ENCODE measurements around the gene SNX9.

Gene SNX9

DNA sequence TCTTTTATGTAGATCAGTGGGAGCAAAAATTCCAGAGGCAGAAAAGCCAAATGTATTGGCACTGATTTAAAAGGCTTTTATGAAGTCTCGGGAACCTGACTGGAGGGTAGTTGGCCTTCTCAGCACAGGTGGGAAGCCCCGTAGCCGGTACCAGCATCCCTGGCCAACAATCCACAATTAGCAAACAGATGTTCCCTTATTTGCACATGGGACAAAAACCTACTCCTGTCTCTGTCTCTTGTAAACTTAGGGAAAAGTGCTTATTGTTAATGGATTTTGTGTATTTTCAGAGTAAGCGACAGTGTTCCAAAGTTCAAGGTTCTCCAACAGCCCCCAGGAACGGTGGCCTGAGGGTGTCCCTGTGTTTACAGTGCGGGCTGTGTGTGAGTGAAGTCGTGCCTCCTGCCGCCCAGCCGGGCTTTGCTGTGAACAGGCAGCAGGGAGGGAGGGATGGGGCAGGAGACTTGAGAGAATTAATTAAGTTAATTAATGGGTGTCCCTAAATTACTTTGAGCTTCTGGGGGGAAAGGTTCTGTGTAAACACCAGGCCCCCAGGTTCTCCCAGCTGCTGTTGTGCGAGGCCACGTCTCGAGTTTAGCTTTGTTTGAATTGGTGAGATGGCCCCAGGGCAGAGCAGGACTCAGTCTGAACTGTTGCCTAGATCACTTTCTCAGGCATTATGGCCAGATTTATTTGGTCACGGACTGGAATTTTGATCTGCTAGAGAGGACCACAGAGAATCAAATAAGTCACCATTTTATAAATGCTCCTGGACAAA, 162.5 kb downstream of the SNX9 start:
- no peak overlapping the region for H3K27ac ChIP-seq
- DNase-seq (ENCODE audit: low read depth, low spot score), result no peak

DNA sequence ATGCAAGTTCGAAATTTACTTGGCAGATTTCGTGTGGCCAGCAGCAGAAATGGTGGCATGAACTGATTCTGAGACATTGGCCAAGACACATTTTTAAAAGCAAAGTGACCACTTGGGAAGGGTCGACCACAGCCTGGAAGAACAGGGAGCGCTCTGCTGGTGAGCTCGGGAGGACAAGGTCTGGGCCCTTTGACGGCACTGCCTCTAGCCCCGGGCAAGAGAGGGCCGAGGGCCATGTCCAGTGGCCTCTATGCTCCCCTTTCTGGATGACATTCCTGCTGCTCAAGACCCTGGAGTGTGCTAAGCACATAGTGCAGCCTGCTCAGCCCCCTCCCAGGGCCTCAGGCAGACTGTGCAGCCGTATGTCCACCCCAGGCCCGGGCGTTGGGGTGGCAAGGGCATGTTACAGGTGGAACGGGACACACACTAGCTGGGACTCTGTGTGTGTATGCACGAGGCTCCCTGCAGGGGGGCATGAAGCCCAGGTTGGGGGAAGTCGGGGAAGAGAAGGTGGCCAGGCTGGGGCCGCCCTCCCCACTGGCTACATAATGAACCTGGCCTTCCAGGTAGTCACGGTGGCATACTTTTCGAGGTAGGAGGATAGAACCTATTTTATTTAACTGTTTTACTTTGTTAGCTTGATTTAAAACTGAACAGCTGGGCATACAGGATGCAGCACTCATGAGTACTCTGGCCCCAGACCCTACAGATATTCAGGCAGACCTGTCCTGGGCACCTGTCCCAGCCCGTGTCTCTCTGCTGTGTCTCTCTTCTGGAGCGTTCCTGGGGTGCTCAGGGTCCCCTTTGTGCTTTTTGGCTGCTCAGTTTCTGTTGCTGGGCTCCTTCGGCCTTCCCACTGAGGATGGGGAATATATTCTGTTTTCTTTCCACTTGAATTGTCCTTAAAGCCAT, 165.0 kb downstream of the SNX9 start:
- no peak for DNase-seq (ENCODE audit: low read depth, low spot score)
- no peak overlapping the region for H3K27ac ChIP-seq

DNA sequence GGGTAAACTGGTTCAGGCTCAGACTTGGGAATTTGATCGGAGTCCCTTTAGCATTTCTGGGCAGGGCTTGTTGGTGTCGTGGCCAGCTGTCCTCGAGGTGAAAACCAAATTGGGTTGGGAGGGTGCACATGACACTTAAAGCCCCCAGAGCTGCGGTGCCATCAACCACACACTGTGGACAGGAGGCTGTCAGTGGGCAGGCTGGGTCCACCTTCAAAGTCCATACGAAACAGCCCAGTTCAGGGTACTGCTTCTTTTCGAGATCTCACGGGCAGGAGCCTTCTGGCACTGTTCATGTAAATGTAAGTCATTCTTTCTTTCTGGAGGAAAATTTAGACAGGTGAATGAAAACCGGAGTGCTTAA, 165.6 kb downstream of the SNX9 start:
- H3K27ac ChIP-seq, result no peak overlapping the region
- no peak for DNase-seq (ENCODE audit: low read depth, low spot score)

DNA sequence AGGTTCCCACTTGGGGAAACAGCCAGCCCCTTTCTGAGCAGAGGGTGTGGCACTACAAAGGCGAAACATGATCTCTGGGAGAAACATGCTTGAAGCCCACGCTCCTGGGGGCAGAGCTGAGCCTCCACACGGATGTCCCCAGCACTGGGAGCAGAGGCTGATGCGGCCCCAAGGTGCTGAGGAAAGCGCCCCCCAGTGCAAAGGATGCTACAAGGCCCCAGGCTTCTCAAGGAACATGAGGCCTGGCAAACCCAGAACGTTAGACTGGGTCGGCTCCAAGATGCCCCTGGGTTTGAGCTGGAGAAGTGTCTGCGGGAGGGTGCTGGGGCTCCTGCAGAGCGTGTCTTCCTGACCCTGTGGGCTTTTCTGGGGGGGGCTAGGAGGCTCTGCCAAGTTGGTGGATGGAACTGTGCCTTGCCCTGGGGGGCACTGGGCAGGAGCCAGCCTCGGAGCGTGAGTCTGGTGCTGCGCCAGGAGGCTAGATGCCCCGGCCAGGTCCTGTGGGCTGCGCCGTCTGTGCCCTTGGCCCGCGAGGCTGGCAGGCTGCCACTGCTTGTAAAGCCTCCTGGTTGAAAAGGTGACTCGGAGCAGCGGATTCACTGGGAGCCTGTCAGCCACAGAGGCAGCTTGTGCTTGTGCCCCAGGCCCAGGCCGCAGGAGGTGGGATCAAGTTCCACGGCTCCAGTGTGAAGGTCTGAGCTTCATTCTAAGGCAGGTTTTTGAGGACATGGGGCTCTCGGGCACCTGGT, 166.7 kb downstream of the SNX9 start:
- no peak for DNase-seq (ENCODE audit: low read depth, low spot score)
- no peak overlapping the region for H3K27ac ChIP-seq

DNA sequence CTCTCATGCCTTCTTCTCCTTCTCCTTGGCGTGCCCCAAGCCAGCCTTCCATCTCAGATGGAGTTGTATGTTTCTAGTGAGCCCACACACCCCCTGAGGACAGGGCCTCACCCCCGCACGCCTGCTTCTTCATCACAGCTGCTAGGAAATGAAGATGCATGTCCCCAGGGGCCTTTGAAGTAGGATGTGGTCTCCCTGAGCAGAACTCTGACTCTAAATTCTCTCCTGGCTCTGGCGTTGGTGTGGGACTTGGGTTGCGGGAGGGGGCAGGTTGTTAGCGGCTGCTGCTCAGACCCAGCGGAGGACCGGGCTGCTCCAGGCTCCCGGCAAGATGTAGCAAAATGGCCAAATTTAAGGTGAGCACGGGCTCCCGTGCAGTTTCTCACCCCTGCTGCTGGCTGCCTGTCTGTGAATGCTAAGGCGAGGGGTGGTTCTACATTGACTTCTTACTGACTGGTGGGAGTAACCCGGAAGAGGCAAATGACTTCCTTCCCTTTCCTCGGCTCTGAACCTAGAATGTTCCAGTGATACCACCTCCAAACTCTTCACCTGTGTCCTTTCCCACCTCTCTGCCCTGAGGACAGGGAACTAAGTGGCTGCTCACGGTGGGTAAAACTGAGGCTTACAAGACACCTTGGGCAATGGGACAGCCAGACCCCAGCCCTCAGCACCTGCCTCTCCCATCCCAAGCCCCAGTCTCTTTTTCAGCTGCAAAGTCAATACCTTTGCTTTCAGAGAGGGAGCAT, 167.4 kb downstream of the SNX9 start:
- no peak overlapping the region for H3K27ac ChIP-seq
- DNase-seq (ENCODE audit: low read depth, low spot score), result no peak

DNA sequence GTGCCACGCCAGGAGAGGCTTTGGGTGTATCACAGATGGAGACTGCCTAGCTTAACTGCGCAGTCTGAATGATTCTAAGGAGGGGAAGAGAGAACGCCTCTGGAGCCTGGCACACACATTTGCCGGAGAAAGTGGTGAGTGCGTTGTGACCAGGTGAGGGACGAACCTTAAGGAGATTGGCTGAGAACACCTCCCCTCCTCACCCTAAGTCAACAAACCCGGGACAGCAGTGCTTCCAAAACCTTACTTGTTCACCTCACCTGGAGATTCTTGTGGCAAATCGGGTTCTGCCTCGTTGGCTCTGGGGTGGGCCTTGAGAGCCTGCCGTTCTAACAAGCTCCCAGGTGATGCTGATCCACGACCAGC, 168.0 kb downstream of the SNX9 start:
- DNase-seq (ENCODE audit: low read depth, low spot score), result no peak
- H3K27ac ChIP-seq, result no peak overlapping the region

DNA sequence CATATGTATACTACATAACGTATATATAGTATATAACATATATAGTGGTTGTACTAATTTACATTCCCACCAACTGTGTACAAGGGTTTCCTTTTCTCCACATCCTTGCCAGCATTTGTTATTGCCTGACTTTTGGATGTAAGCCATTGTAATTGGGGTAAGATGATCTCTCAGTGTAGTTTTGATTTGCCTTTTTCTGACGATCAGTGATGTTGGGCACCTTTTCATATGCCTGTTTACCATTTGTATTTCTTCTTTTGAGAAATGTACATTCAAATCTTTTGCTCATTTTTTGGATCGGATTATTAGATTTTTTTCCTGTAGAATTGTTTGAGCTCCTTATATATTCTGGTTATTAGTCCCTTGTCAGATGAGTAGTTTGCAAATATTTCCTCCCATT, 170.0 kb downstream of the SNX9 start:
- DNase-seq (ENCODE audit: low read depth, low spot score), result no peak
- no peak overlapping the region for H3K27ac ChIP-seq

DNA sequence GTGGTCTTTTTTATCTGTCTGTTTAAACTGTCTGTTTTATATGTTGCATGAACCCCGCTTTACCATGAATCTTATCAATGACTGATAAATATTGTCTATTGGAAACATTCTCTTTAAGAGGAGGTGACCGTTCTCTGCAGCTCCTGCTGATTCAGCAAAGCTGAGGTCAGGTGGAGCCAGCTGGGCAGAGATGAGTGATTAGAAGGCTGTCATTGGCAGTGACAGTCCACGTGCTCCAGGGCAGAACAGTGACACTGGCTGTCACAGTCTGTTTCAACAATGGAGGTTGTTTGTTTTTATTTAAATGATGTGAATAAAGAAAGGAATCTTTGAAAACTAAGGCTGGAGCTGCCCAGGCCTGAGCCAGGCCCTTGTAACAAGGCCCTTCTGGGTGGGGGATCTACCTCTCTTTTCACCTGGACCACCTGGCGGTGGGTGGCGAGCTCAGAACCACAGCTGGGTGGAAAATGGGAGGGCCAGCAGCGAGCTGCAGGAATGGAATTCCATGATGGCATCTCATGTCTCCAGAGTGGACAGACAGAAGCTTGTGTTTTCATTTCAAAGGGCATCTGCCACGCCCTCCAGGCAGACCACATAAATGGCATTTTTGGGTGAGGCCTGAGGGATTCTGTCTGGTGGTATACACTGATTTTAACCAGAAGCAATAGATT, 171.2 kb downstream of the SNX9 start:
- H3K27ac ChIP-seq, result no peak overlapping the region
- DNase-seq (ENCODE audit: low read depth, low spot score), result no peak
